Suprapubic skin (tissue), 3 donors: ENCODE measurements around the gene AMER3.

Experiments
- CTCF ChIP-seq, 2 donors: fragments of 200-600 bp in 1 of 2; fragments of 450-650 bp in 1 of 2; sonication (generic) in 1 of 2; IDR thresholded peaks; one replicate each; pipeline ENCODE4 v1.5.1; 2016 to 2019; ENCODE audit warnings: antibody characterized with exemption in 2 of 2, mild to moderate bottlenecking in 1 of 2, moderate library complexity in 1 of 2
- EP300 ChIP-seq: sonication (generic); formaldehyde crosslinking; IDR thresholded peaks from one replicate; pipeline ENCODE4 v1.6.1; 2017; ENCODE audit warnings: antibody characterized with exemption
- POLR2A ChIP-seq, 2 donors: fragments of 450-650 bp; IDR thresholded peaks; one replicate each; pipeline ENCODE4 v1.6.1; 2017; ENCODE audit warnings: antibody characterized with exemption in 2 of 2, mild to moderate bottlenecking in 2 of 2, moderate library complexity in 2 of 2

- TF ChIP-seq CTCF (IDR thresholded peaks at IDR 0.05): no peak
- no peak for TF ChIP-seq EP300
- TF ChIP-seq POLR2A (IDR thresholded peaks at IDR 0.05): no peak
Observed at GRCh38 chr2:130726614-130727180, 28.6 kb upstream of the AMER3 start.
